Esophagus squamous epithelium (tissue), 4 donors: ENCODE measurements around the gene SLCO6A1.

Source experiments
- POLR2A ChIP-seq, 4 donors: fragments of 450-650 bp; IDR thresholded peaks; one replicate each; pipeline ENCODE4 v1.6.1; 2017; ENCODE audit warnings: antibody characterized with exemption in 4 of 4, mild to moderate bottlenecking in 4 of 4, moderate library complexity in 3 of 4
- TF ChIP-seq, protein P1 (sequence below), 6 experiments: fragments of 450-650 bp in 4 of 6; fragments of 200-600 bp in 2 of 6; sonication (generic) in 2 of 6; IDR thresholded peaks; one replicate each; pipeline ENCODE4 v1.5.1; 2016 to 2019; ENCODE audit warnings: antibody characterized with exemption in 6 of 6, mild to moderate bottlenecking in 4 of 6, moderate library complexity in 4 of 6

DNA sequence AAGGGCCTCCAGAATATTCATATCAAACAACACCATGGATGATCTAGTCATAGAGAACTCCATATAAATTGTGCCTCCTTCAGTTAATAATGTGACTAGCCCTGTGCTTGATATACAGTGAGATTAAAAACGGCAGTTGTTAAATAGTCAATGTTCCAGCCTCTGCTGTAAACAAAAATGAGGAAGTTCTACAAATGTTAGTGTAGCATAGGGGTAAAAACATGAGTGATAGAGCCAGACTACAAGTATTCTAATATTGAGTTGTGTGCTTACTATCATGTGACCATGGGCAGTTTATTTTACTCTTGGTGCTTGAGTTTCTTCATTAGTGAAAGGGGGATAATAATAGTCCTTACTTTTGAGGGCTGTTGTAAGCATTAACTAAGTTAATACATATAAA, 43.3 kb upstream of the SLCO6A1 start:
- TF ChIP-seq POLR2A (IDR thresholded peaks at IDR 0.05), result no peak
- TF ChIP-seq, protein P1, sequence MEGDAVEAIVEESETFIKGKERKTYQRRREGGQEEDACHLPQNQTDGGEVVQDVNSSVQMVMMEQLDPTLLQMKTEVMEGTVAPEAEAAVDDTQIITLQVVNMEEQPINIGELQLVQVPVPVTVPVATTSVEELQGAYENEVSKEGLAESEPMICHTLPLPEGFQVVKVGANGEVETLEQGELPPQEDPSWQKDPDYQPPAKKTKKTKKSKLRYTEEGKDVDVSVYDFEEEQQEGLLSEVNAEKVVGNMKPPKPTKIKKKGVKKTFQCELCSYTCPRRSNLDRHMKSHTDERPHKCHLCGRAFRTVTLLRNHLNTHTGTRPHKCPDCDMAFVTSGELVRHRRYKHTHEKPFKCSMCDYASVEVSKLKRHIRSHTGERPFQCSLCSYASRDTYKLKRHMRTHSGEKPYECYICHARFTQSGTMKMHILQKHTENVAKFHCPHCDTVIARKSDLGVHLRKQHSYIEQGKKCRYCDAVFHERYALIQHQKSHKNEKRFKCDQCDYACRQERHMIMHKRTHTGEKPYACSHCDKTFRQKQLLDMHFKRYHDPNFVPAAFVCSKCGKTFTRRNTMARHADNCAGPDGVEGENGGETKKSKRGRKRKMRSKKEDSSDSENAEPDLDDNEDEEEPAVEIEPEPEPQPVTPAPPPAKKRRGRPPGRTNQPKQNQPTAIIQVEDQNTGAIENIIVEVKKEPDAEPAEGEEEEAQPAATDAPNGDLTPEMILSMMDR (IDR thresholded peaks at IDR 0.05), result no peak
